Astrocyte of the cerebellum (primary cell): ENCODE data around the gene TBCK.

Experiments used
- DNase-seq: peaks from one replicate; pipeline ENCODE4 v3.0.0-alpha.2; 2011; ENCODE audit warnings: low read depth
- H3K4me3 ChIP-seq: 2 replicates; pipeline ENCODE4 v1.5.1; 2011; ENCODE audit warnings: mild to moderate bottlenecking, low read depth, low read length, moderate library complexity
- in situ Hi-C: cut with HindIII; loops from 2 replicates; pipeline ENCODE4 v1.10.0; 2017; ENCODE audit warnings: low sequenced_read_pairs
- TF ChIP-seq, protein P1 (sequence below): IDR thresholded peaks from 2 replicates; pipeline ENCODE4 v1.5.1; 2012; ENCODE audit warnings: low read length, low read depth, moderate library complexity, mild to moderate bottlenecking; ENCODE audit errors: missing control alignments

The TBCK gene

DNA sequence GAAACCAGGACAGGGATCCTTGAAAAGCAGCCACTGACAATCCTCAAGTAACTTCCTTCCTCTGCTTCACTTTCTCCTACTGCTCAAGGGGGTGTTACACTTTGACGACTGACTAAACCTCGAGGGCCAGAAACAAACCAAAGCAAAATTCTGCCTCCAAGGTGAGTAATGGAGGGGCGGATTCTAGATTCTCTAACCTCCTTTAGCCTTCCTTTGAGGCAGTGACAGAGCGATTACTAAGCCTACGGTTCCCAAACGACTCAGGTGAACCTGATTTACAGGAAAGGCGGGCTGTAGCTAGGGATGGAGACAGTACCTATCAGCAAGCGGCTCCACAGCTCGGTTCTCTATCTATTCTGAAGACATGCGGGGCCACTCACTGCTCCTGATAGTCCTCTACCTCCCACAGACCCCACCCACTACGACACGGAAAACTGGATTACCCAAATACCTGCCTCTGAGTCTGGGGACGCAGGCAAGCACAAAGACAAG is 487 bp downstream of the TBCK start:
- peak overlapping the region; percentile 86 for H3K4me3 ChIP-seq
- DNase-seq = no peak
- TF ChIP-seq, protein P1, sequence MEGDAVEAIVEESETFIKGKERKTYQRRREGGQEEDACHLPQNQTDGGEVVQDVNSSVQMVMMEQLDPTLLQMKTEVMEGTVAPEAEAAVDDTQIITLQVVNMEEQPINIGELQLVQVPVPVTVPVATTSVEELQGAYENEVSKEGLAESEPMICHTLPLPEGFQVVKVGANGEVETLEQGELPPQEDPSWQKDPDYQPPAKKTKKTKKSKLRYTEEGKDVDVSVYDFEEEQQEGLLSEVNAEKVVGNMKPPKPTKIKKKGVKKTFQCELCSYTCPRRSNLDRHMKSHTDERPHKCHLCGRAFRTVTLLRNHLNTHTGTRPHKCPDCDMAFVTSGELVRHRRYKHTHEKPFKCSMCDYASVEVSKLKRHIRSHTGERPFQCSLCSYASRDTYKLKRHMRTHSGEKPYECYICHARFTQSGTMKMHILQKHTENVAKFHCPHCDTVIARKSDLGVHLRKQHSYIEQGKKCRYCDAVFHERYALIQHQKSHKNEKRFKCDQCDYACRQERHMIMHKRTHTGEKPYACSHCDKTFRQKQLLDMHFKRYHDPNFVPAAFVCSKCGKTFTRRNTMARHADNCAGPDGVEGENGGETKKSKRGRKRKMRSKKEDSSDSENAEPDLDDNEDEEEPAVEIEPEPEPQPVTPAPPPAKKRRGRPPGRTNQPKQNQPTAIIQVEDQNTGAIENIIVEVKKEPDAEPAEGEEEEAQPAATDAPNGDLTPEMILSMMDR = no peak
- in situ Hi-C loops = no loop called here

DNA sequence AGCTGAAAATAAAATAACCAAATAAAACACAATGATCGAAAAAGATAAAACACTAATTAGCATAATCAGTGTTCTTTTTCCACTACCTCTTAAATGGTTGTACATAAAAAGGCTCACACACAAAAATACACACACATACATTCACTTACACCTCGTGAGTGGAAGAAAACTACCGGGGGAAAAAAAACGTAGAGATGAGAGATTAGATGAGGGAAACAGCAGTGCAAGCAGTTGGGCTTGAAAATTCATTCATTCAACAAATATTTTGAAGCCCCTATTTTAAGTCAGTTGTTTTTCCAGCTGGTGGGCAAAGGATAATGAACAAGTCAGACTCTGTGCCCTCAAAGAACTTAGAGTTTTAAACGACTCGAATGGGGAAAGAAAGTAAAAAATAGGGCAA is 1.0 kb downstream of the TBCK start:
- no peak for DNase-seq
- TF ChIP-seq, protein P1 = no peak
- in situ Hi-C loops = no loop called here
- H3K4me3 ChIP-seq = peak overlapping the region; percentile 86

DNA sequence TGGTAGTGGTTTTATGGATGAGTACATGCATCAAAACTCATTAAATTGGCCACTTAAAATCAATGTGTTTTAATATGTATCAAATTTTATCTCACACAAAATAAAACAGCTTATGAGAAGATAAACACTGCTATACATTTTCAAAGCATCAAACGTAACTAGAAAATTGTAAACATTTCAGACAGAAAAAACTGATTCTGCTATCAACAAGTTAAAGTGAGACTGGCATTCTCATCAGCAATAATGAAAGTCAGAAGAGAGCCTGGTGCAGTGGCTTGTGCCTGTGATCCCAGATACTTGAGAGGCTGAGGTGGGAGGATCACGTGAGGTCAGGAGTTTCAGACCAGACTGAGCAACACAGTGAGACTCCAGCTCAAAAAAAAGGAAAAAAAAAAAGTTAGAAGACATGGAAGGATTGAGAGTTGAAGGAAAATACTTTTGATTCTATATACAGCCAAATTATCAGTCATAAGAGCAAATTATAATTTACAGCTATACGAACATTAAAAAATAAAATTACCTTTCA is 2.9 kb downstream of the TBCK start:
- TF ChIP-seq, protein P1 = no peak
- in situ Hi-C loops = no loop called here
- DNase-seq = no peak
- H3K4me3 ChIP-seq = no peak overlapping the region

DNA sequence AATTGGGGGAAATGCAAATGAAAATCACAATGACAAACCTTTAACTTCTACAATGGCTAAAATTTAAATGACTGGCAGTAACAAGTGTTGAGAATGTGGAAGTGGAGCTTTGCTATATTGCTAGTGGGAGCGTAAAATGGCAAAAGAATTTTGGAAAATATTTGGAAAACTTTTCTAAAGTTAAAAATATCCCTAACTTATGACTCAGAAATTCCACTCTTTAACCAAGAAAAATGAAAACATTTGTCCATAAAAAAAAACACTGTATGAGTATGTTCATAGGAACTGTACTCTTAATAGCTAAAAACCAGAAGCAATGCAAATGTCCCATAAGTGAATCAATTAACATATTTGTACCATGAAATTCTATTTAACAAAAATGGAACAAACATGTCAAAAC is 3.6 kb downstream of the TBCK start:
- in situ Hi-C loops = no loop called here
- TF ChIP-seq, protein P1 = no peak
- no peak overlapping the region for H3K4me3 ChIP-seq
- peak; percentile 19 for DNase-seq

DNA sequence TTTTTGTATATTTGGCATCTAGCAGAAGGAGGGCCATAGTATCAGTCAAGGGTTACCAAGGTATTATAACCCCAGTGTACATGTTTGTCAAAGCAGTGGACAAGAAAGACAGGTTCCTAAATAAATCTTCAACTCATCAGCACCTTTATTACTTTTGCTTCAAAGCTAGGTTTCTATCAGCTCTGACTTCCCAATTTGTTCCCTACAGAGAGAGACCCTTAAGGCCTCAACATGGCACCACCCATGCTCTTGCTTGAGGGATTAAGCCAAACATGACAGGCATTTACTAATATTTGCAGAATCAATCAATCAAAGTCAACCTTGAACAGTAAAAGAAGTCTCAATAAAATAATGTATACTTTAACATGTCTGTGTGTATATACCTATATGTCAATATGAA is 9.4 kb downstream of the TBCK start:
- no peak overlapping the region for H3K4me3 ChIP-seq
- in situ Hi-C loops = no loop called here
- TF ChIP-seq, protein P1 = no peak
- DNase-seq = no peak

DNA sequence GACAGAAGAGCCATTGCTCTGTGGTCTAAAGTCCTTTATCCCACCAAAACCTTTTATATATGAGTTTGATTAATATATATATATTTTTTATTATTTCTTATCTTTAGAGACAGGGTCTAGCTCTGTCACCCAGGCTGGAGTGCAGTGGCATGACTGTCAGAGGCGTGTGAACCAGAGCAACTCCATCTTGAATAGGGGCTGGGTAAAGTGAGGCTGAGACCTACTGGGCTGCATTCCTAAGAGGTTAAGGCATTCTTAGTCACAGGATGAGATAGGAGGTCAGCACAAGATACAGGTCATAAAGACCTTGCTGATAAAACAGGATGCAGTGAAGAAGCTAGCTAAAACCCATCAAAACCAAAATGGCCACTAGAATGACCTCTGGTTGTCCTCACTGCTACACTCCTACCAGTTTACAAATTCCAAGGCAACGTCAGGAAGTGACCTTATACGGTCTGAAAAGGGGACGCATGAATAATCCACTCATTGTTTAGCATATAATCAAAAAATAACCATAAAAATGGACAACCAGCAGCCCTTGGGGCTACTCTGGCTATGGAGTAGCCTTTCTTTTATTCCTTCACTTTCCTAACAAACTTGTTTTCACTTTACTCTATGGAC is 10.5 kb downstream of the TBCK start:
- in situ Hi-C loops = no loop called here
- H3K4me3 ChIP-seq = no peak overlapping the region
- DNase-seq = no peak
- TF ChIP-seq, protein P1 = no peak
